Measurements from ENCODE around the gene PLEKHN1.
"Not testable (repeated sequence)": the region's sequence is repeated elsewhere in the genome, so short reads cannot be mapped to it uniquely, and the experiment has no call there.

PLEKHN1 gene

GRCh38 chr1:975365-975764 lies 9.1 kb downstream of the PLEKHN1 start:
- DNase-seq: no peak

GRCh38 chr1:975896-976683 lies 9.8 kb downstream of the PLEKHN1 start:
- peak; percentile 78 for DNase-seq

- not testable (repeated sequence) for DNase-seq
Observed at GRCh38 chr1:976791-977190, 10.5 kb downstream of the PLEKHN1 start.

- no peak for DNase-seq
Observed at GRCh38 chr1:978069-978834, 12.0 kb downstream of the PLEKHN1 start.

GRCh38 chr1:978835-979743 lies 12.8 kb downstream of the PLEKHN1 start:
- DNase-seq: no peak

- no peak for DNase-seq
Observed at GRCh38 chr1:979744-980072, 13.4 kb downstream of the PLEKHN1 start.

GRCh38 chr1:980137-980571 lies 13.9 kb downstream of the PLEKHN1 start:
- DNase-seq: no peak

GRCh38 chr1:980602-981395 lies 14.5 kb downstream of the PLEKHN1 start:
- no peak for DNase-seq

GRCh38 chr1:981491-981954 lies 15.2 kb downstream of the PLEKHN1 start:
- no peak for DNase-seq

- DNase-seq: no peak
Observed at GRCh38 chr1:981955-982558, 15.8 kb downstream of the PLEKHN1 start, which contains the start of gene PERM1. PERM1 (minus strand) TSS chr1:982093; CDS start chr1:981029, 1,064 bp downstream.

- DNase-seq: no peak
Observed at GRCh38 chr1:982765-983436, 16.6 kb downstream of the PLEKHN1 start.

GRCh38 chr1:983798-984475 lies 17.7 kb downstream of the PLEKHN1 start:
- no peak for DNase-seq

GRCh38 chr1:984476-984814 lies 18.2 kb downstream of the PLEKHN1 start:
- no peak for DNase-seq

- no peak for DNase-seq
Observed at GRCh38 chr1:985126-985525, 18.8 kb downstream of the PLEKHN1 start.

- not testable (repeated sequence) for DNase-seq
Observed at GRCh38 chr1:988061-988460, 21.8 kb downstream of the PLEKHN1 start.

GRCh38 chr1:991275-991674 lies 25.0 kb downstream of the PLEKHN1 start:
- DNase-seq: not testable (repeated sequence)

- DNase-seq: no peak
Observed at GRCh38 chr1:991895-992294, 25.6 kb downstream of the PLEKHN1 start.

GRCh38 chr1:992362-992761 lies 26.1 kb downstream of the PLEKHN1 start:
- DNase-seq: no peak

GRCh38 chr1:993379-993995 lies 27.2 kb downstream of the PLEKHN1 start:
- DNase-seq: no peak

GRCh38 chr1:994546-994945 lies 28.3 kb downstream of the PLEKHN1 start:
- DNase-seq: not testable (repeated sequence)

All from EL (cell line).